GM21576 (cell line): ENCODE measurements around the gene C2orf78.
"Not testable (repeated sequence)": the region's sequence is repeated elsewhere in the genome, so short reads cannot be mapped to it uniquely, and the experiment has no call there.

Experiments used
- ATAC-seq: cut with Tn5 transposase; IDR thresholded peaks from one replicate; pipeline ENCODE4 v1.9.1; 2021; ENCODE audit warnings: mild to moderate bottlenecking, moderate library complexity; ENCODE audit not compliant: unreplicated experiment

Gene C2orf78

DNA sequence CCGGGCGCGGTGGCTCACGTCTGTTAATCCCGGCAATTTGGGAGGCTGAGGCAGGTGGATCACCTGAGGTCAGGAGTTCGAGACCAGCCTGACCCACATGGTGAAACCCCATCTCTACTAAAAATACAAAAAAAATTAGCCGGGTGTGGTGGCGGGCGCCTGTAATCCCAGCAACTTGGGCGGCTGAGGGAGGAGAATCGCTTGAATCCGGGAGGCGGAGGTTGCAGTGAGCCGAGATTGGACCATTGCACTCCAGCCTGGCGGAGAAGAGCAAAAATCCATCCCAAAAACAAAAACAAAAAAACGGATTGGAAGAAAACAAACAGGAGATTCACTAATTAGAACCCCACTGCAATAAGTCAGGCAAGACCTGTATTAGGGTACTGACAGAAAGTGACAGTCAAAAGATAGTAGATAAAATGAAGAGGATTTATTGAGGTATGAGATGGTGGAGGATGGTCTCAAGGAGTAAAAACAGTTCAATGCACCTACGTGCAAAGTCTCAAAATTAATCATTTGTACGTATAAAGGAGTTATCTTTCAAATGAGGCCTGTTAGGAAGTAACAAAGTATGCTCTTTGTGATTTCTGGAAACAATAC, 5.0 kb upstream of the C2orf78 start:
- ATAC-seq = not testable (repeated sequence)

DNA sequence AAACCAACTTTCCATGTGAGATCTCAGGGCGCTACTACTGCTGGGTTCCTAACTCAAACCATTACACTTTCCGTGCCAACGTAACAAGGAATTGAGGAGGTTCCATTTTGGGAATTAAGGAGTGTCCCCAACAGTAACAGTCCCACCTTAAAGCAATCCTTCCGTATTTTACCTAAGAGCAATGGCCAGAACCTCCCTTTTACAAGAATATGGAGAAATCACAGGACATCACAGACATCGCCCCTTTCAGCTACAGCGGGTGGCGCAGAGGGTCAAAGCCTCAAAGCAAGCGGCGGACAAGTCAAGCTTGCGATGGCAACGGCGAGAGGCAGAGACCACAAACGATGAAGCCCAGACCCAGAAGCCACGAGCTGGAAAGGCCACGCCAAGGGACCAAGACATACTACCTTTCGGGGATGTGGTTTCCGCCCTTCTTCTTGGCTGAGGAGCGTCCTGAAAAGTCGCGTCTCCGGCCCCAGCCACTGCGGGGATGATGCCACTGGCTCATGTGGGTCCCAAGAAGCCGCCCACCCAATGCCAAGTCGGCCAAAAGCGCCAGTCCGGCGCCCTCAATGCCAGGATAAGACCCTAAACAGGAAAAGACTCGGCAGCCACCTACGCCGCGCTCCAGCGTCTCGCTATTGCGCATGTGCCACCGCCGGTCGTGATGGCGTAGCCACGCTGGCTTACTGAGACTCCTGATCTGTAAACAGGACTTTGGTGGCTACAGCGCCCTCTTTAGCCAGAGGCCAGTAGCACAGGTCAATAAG, 4.3 kb upstream of the C2orf78 start, which contains the start of gene DUSP11:
Gene DUSP11 (minus strand): TSS at position 637 of the 770 bp plus-strand sequence. CDS start 129 bp downstream, at position 508.
- ATAC-seq = peak; percentile 97

GRCh38 chr2:73780237-73780582, 3.8 kb upstream of the C2orf78 start:
- no peak for ATAC-seq

- not testable (repeated sequence) for ATAC-seq
These were observed 581 bp upstream of the C2orf78 start for GRCh38 chr2:73783402-73783801.

GRCh38 chr2:73811878-73812277, 27.9 kb downstream of the C2orf78 start:
- no peak for ATAC-seq

GRCh38 chr2:73812635-73813034, 28.7 kb downstream of the C2orf78 start:
- ATAC-seq = no peak

- no peak for ATAC-seq
These were observed 34.3 kb downstream of the C2orf78 start for GRCh38 chr2:73818296-73818695.

DNA sequence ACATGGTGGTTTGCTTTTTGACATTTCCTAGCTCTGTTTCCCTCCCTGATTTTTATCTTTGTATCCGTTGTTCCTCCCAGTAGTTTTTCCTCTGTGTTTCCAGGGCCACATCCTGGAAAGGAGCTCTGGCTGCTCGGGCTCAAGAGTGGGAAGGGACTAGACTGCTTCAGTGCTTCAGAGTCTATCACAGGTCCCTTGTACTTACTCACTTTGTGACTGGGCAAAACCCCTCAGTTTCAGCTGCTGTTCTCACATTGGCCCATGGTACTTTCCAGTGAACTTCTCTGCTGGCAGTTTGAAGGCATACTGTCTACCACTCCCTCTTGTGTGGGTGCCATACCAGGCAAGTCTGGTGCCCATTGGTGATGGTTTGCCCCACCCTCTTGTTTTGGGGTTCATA, 37.2 kb downstream of the C2orf78 start:
- peak; percentile 69 for ATAC-seq

DNA sequence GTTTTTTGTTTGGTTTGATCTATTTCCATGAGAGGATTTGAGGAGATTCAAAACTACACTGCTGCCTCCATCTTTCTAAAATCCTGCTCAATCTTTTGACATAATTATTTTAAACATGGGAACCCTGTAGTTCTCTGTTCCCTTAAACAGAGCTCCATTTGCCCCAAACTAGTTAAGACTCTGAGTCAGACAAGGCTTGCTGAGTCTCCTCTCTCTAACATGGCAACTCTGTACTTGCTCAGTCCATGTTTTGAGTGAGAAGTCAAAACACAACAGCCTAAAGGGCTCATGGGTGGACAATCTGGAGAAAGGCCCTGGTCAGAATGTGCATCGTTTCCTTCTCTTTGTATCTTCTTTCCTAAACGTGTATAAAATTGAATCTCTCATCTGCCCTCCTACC, 37.7 kb downstream of the C2orf78 start:
- no peak for ATAC-seq

DNA sequence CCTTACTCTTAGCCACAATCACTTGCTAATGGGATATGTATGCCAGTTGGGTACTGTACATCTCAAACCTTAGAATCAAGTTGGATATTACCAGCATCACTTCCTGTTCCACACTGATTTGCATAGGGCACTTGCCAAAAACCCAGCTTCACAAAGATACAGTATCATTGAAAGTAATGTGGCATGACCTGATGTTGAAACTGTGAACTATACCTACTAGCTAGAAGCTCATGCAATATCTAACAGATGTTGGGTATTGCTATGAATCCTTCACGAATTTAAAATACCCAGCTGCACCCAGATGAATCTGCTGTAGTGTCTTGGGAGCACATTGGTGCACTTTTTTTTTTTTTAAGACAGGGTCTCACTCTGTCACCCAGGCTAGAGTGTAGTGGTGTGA, 38.3 kb downstream of the C2orf78 start:
- peak; percentile 58 for ATAC-seq

DNA sequence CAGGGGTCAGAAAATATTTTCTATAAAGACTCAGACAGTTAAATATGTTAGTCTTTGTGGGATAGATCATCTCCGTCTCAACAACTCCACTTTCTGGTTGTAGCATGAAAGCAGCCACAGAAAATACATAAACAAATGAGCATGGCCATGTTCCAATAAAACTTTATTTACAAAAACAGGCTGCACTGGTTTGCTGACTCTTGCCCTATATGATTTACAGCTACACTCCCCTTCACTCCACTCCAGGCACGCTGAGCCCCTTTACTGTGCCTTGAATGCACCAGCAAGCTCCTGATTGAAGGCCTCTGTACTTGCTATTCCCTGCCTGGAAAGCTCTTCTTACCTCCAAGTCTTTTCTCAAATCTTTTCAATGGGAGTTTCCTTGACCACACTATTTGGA, 39.0 kb downstream of the C2orf78 start:
- ATAC-seq = no peak

- no peak for ATAC-seq
These were observed 39.4 kb downstream of the C2orf78 start for GRCh38 chr2:73823416-73823815.

DNA sequence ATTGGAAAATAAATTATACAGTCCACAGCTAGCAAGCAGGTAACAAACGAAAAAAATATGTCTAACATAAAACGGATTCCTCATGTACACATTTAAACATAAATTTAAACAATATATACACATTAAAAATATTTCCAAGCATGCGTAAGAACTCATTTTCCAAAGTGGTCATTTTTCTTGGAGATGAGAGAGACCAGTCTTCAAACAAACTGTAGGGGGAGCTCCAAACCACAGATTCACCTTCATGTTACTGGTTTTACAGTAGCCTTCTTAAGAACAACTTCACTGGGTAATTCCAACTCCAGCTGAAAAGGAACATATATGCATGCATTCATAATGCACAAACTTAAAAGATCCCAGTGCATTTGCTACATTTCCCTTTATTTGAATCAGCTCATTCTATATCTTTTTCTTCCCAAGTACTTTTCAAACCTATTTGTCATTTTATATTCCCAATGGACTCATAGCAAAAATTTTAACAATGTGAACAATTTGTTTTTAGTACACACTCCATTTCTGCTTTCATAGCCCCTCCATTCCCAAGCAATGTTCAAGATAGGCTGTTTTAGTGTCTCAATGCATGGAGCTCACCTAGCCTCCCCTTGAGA, 40.0 kb downstream of the C2orf78 start:
- ATAC-seq = no peak

- no peak for ATAC-seq
These were observed 41.4 kb downstream of the C2orf78 start for GRCh38 chr2:73825408-73825807.

DNA sequence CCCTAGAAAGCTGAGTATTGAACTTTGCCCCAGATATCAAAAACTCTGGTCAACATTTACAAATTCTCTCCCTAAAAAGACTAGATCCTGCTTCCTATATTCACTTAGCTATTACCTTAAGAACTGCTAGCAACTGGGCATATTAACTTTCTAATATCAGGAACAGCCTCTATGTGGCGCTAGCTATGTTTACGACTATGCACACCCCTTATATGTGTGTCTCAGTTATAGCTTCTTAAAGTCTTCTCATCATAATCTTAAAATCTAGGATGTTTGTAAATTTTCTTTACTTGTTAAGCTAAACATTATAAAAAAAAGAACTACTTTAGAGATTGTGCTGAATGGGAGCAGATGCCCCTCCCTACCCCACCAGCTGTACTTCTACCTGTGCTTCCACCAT, 43.0 kb downstream of the C2orf78 start:
- ATAC-seq = no peak

- ATAC-seq = no peak
These were observed 43.8 kb downstream of the C2orf78 start for GRCh38 chr2:73827660-73828388.

GRCh38 chr2:73828389-73828817, 44.4 kb downstream of the C2orf78 start:
- no peak for ATAC-seq

- peak; percentile 79 for ATAC-seq
These were observed 45.0 kb downstream of the C2orf78 start, which contains the start of gene STAMBP for GRCh38 chr2:73828818-73829570. Gene STAMBP (plus strand): TSS chr2:73828961. CDS start chr2:73830857, 1,896 bp downstream.

GRCh38 chr2:73830871-73831401, 47.0 kb downstream of the C2orf78 start:
- ATAC-seq = no peak

DNA sequence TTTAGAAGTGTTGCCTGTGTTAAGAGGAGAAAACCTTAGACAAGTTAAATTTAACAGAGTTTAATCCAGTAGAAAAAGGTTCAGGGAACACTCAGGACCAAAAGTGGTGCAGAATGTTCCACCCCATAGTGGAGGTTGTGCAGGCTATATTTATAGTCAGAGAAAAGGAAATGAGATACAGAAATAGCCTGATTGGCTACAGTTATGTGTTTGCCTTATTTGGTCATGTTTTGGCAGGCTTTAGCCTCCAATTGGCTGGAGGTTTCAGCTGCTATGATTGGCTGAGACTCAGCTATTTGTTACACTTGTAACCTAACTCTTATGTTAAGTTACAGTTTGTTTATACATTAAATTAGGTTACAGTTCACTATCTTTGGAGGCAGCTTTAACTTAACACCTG, 48.9 kb downstream of the C2orf78 start:
- ATAC-seq = no peak
